GM12892 (cell line): ENCODE measurements around the gene ANKS1A.

Experiments
- POLR2A ChIP-seq: IDR thresholded peaks from 2 replicates; pipeline ENCODE4 v1.6.1; 2011; ENCODE audit warnings: low read depth, low read length, control low read depth
- POLR2AphosphoS5 ChIP-seq: IDR thresholded peaks from 2 replicates; pipeline ENCODE4 v1.6.1; 2011; ENCODE audit warnings: low read depth, low read length, control low read depth

DNA sequence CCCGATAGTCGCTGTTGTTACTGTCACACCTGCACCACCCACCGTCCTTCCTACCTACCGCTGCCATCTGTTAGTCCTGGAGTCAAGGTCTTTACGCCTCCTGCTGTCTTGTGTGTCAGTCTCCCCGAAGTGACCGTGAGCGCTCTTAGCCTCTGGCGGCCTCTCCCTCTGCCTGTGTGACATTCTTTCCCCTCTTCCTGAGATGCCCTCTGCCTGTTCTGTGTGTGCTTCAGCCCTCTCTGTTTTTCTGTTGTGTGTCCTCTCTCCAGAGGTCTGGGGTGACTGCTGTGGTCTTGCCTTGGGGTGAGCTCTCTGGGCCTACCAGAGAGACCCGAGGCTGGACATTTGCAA is 197.2 kb downstream of the ANKS1A start:
- TF ChIP-seq POLR2A: no peak
- TF ChIP-seq POLR2AphosphoS5: no peak
